ENCODE results near the gene ZNF576. TPM values are rescaled to one million over a fixed set of nuclear protein-coding genes. Genes with fewer than 3 reads are reported as not detected.

The ZNF576 gene
- total and polyA plus RNA-seq, 2 of the 4 experiments (the other 2 are of a cell fraction) = 13.8 to 19.5 TPM

- no peak overlapping the region for H4K8ac ChIP-seq (ENCODE audit: low read depth in 2 of 2, low read length in 2 of 2)
- in situ Hi-C loops (cut with MboI; ENCODE audit: low sequenced_read_pairs) = loop anchor here (5.0 kb wide), 1 partner anchor 100 kb away; no protein-coding TSS in a partner anchor
- H2BK20ac ChIP-seq (ENCODE audit: low read depth, low read length) = no peak overlapping the region
- no peak for DNase-seq
- H3K9me3 ChIP-seq (ENCODE audit: control insufficient read depth, insufficient read depth, low read length) = no peaks in the 10 kb centered on the region
- no peak overlapping the region for H3K4me2 ChIP-seq (ENCODE audit: low read depth, low read length)
- H3K79me1 ChIP-seq (ENCODE audit: low read depth in 1 of 2, low read length in 2 of 2) = peaks cover 7 to 9% of the 10 kb centered on the region in 2 experiments; a peak in 3 of 4 replicates
- H2AK9ac ChIP-seq (replicated peaks; ENCODE audit: low read depth, low read length, poor library complexity) = no peak overlapping the region
- H4K91ac ChIP-seq (ENCODE audit: insufficient read depth, low read depth, low read length) = no peak overlapping the region
- H2AK5ac ChIP-seq (ENCODE audit: low read depth, low read length) = no peak overlapping the region
- CTCF ChIA-PET = no interaction called here
- H3K4me1 ChIP-seq (ENCODE audit: control insufficient read depth, insufficient read depth, low read length) = no peaks in the 10 kb centered on the region
- no peaks in the 10 kb centered on the region for H3K9me1 ChIP-seq (ENCODE audit: insufficient read depth, low read length)
- POLR2A ChIA-PET (ENCODE audit: unreplicated experiment) = no interaction called here
- no peak overlapping the region for H2BK15ac ChIP-seq (ENCODE audit: low read depth, low read length)
- no peaks in the 10 kb centered on the region for H4K20me1 ChIP-seq (ENCODE audit: insufficient read depth, low read length)
- H3K18ac ChIP-seq (ENCODE audit: low read depth, low read length) = no peak overlapping the region
- no peak overlapping the region for H2BK120ac ChIP-seq (ENCODE audit: low read depth, low read length)
- H3K56ac ChIP-seq (ENCODE audit: extremely low read depth, insufficient read depth, low read length) = no peak overlapping the region
- no TSS peak for BruUV-seq (replicated peaks)
- dilution Hi-C loops (cut with HindIII; ENCODE audit: low sequenced_read_pairs, unreplicated experiment) = no loop called here
- H3K4ac ChIP-seq (ENCODE audit: low read depth, low read length) = no peak overlapping the region
- no peak overlapping the region for H3K27ac ChIP-seq (ENCODE audit: insufficient read depth, low read length)
- H3K23ac ChIP-seq (ENCODE audit: low read depth, low read length) = no peak overlapping the region
- no peak for TF ChIP-seq CHD1 (IDR thresholded peaks at IDR 0.05; ENCODE audit: low read depth, low read length)
- no peak for TF ChIP-seq POLR2A (IDR thresholded peaks at IDR 0.05; ENCODE audit: low read depth, low read length)
- no peak for TF ChIP-seq RAD21 (IDR thresholded peaks at IDR 0.05; ENCODE audit: low read length)
- no peak for TF ChIP-seq RFX5 (IDR thresholded peaks at IDR 0.05; ENCODE audit: low read depth, low read length)
- no peak for TF ChIP-seq BHLHE40 (IDR thresholded peaks at IDR 0.05; ENCODE audit: low read depth, low read length)
- no peak for TF ChIP-seq FOS (IDR thresholded peaks at IDR 0.05; ENCODE audit: low read depth, low read length)
- TF ChIP-seq MAFK (IDR thresholded peaks at IDR 0.05; ENCODE audit: low read depth, low read length) = no peak
- TF ChIP-seq NFE2L2 (IDR thresholded peaks at IDR 0.05; ENCODE audit: low read depth, low read length) = no peak
- no peak for TF ChIP-seq SMC3 (IDR thresholded peaks at IDR 0.05; ENCODE audit: low read depth, low read length)
- no peak for TF ChIP-seq CEBPB (IDR thresholded peaks at IDR 0.05; ENCODE audit: low read depth, low read length)
- no peak for TF ChIP-seq USF2 (IDR thresholded peaks at IDR 0.05; ENCODE audit: low read depth, low read length)
- TF ChIP-seq MAZ (IDR thresholded peaks at IDR 0.05; ENCODE audit: borderline replicate concordance, low read depth, low read length) = no peak
- no peak for TF ChIP-seq MXI1 (IDR thresholded peaks at IDR 0.05; ENCODE audit: borderline replicate concordance, low read depth, low read length)
- TF ChIP-seq, protein P1, sequence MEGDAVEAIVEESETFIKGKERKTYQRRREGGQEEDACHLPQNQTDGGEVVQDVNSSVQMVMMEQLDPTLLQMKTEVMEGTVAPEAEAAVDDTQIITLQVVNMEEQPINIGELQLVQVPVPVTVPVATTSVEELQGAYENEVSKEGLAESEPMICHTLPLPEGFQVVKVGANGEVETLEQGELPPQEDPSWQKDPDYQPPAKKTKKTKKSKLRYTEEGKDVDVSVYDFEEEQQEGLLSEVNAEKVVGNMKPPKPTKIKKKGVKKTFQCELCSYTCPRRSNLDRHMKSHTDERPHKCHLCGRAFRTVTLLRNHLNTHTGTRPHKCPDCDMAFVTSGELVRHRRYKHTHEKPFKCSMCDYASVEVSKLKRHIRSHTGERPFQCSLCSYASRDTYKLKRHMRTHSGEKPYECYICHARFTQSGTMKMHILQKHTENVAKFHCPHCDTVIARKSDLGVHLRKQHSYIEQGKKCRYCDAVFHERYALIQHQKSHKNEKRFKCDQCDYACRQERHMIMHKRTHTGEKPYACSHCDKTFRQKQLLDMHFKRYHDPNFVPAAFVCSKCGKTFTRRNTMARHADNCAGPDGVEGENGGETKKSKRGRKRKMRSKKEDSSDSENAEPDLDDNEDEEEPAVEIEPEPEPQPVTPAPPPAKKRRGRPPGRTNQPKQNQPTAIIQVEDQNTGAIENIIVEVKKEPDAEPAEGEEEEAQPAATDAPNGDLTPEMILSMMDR (conservative IDR thresholded peaks at IDR 0.05; ENCODE audit: low read depth, low read length) = no peak
- TF ChIP-seq ELK1 (IDR thresholded peaks at IDR 0.05; ENCODE audit: borderline replicate concordance, low read depth, low read length) = no peak
- no peak for TF ChIP-seq RCOR1 (IDR thresholded peaks at IDR 0.05; ENCODE audit: insufficient replicate concordance, low read length)
- peaks cover 31% of the 10 kb centered on the region for H3K36me3 ChIP-seq (ENCODE audit: control insufficient read depth, insufficient read depth, low read length)
- no peak overlapping the region for H3K4me3 ChIP-seq (ENCODE audit: insufficient read depth, low read depth, low read length)
- H2AFZ ChIP-seq (replicated peaks; ENCODE audit: low read length, poor library complexity) = no peak overlapping the region
- H3K9ac ChIP-seq (ENCODE audit: low read depth, low read length) = no peak overlapping the region
- 100% methylated on average over 1 of the region's 3 CpGs; no CpG with 5 or more reads in 1 of the 2 experiments for WGBS, 2 experiments (ENCODE audit: extremely low coverage in 2 of 2, insufficient read length in 1 of 2)
- H2BK5ac ChIP-seq (ENCODE audit: low read depth, low read length, poor library complexity, severe bottlenecking) = no peak overlapping the region
- no peak overlapping the region for H4K5ac ChIP-seq (ENCODE audit: low read depth, low read length)
- intact Hi-C loops (cut with micrococcal nuclease) = no loop called here
- no peak overlapping the region for H3K14ac ChIP-seq (replicated peaks; ENCODE audit: low read depth, low read length)
- H3K27me3 ChIP-seq (ENCODE audit: control insufficient read depth, insufficient read depth, low read length) = no peaks in the 10 kb centered on the region
- ATAC-seq (ENCODE audit: low read depth) = no peak
Observed at GRCh38 chr19:43552616-43553015, 43.8 kb upstream of the ZNF576 start.

All from IMR-90 (cell line).